SH-SY5Y (cell line): ENCODE results near the gene TMED10.

Experiments used
- GATA2 ChIP-seq: IDR thresholded peaks from 2 replicates; pipeline ENCODE4 v1.6.1; 2011; ENCODE audit warnings: mild to moderate bottlenecking, low read depth, low read length
- GATA3 ChIP-seq: IDR thresholded peaks from 2 replicates; pipeline ENCODE4 v1.6.1; 2011; ENCODE audit warnings: low read depth, mild to moderate bottlenecking, low read length, moderate library complexity

GRCh38 chr14:75217508-75218206, 41.2 kb upstream of the TMED10 start:
- TF ChIP-seq GATA2 (no peak), GATA3 (no peak)
